Adipose tissue (tissue), 3 donors: Measurements from ENCODE around the gene CIT. TPM values are rescaled to one million over a fixed set of nuclear protein-coding genes. Genes with fewer than 3 reads are reported as not detected.

Source experiments
- H3K27ac ChIP-seq: one replicate; pipeline ENCODE4 v1.5.1; 2013; ENCODE audit warnings: low read depth, low read length
- WGBS, 3 donors: extraction: QIAGEN DNeasy Blood & Tissue Kit; methylation state at CpG; one replicate each; pipeline ENCODE4 v1.1.7; 2013; 5-methylcytosine and 5-hydroxymethylcytosine counted together
- polyA plus RNA-seq, 3 donors: library from polyadenylated mRNA; stranded (reverse); fragments of 200-250 nt; gene quantifications; one replicate each; pipeline ENCODE4 v1.2.3, GENCODE V29; 2013
- donor health status: healthy with polysubstance abuse.
- donor health status: Bipolar disorder and iron deficiency.
- donor health status: healthy.

CIT gene
- polyA plus RNA-seq, 3 donors: 0.45 to 0.86 (median 0.67) TPM

DNA sequence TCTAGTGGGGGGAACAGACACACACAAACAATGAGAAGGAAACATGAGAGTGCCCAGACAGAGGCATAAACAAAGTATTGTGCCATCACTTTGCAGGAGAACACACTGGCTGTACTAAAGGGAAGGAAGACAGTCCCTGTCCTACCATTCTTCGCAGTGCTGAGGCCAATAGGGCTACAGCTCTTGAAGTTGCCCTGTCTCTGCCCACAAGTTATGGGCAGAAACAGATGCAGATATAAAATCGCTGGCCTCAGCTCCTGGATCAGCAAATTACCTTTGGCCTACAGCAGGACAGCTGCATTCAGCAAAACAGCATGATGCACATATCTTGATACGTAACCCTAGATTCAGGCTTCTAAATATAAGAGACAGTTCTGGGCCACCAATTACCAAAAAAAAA lies 232.2 kb downstream of the CIT start:
- no peak overlapping the region for H3K27ac ChIP-seq
- WGBS, 3 donors: 88 to 90% (median 88%) methylated on average over 3 of the region's 3 CpGs

DNA sequence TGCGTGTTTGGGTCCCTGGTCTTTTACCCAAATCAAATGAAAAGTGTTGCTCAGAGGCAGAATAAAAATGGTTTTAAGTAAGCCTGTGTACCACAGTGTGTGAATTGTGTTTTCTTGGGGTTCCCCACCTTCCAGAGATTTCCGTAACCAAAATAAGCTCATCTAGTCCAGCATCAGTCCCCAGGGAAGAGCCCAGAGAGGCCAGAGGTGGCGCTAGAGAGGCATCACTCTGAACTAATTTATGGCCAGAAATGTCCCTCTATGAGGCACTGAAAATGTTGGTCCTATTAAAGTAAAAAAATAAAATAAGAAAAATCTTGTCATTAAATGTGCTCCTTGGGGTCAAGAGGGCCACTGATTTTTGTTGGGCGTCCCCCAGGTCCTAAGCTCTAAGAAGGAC lies 234.1 kb downstream of the CIT start:
- WGBS, 3 donors: 67 to 76% (median 73%) methylated on average over 4 of the region's 4 CpGs
- no peak overlapping the region for H3K27ac ChIP-seq

Other genes starting within 250 kb of the CIT start
- gene PRKAB1, start 209.2 kb downstream of the CIT start, polyA plus RNA-seq: 10 to 100 TPM; 15.2 to 20.6 (median 18.0) TPM
- gene BICDL1, start 111.9 kb upstream of the CIT start, polyA plus RNA-seq: 1 to 10 TPM; 2.4 to 7.4 (median 6.0) TPM
- 10 to 100 TPM; 13.1 to 33.0 (median 32.4) TPM for gene RAB35, start 239.4 kb upstream of the CIT start, polyA plus RNA-seq